H1 (cell line): ENCODE results near the gene ASTN1. TPM values are rescaled to one million over a fixed set of nuclear protein-coding genes. Genes with fewer than 3 reads are reported as not detected.

Source experiments
- CTCF ChIA-PET: fragments of 300-600 bp; sonication (Branson Sonifier 250); formaldehyde crosslinking; loops from one replicate; lab custom pipeline; 2021; ENCODE audit not compliant: partially characterized antibody; lab: Charles Lee
- POLR2A ChIA-PET: fragments of 300-600 bp; sonication (Branson Sonifier 250); formaldehyde crosslinking; loops from one replicate; lab custom pipeline; 2021; ENCODE audit warnings: inconsistent platforms; ENCODE audit not compliant: partially characterized antibody; lab: Charles Lee
- DNase-seq, 2 experiments: peaks; one replicate each; pipeline versions ENCODE4 v3.0.0 to v3.0.0-alpha.2; 2010 to 2022; ENCODE audit warnings: low spot score in 2 of 2, low read depth in 1 of 2, mixed read lengths in 1 of 2
- FAIRE-seq: peaks from 2 replicates; lab custom pipeline; 2011; peaks lifted over from hg19 to GRCh38; lab: Jason Lieb, UNC
- H2AFZ ChIP-seq: 2 replicates; pipeline ENCODE4 v1.8.1; 2012; ENCODE audit warnings: low read length, inconsistent platforms
- H2AK5ac ChIP-seq: 2 replicates; pipeline ENCODE4 v1.6.1; 2013; ENCODE audit warnings: low read depth, low read length
- H2BK120ac ChIP-seq: replicated peaks from 2 replicates; pipeline ENCODE3; 2013; ENCODE audit warnings: low read depth, low read length, inconsistent platforms
- H2BK12ac ChIP-seq: 2 replicates; pipeline ENCODE4 v1.6.1; 2013; ENCODE audit warnings: low read depth, low read length
- H2BK15ac ChIP-seq: 2 replicates; pipeline ENCODE4 v1.6.1; 2013; ENCODE audit warnings: low read length
- H2BK20ac ChIP-seq: 2 replicates; pipeline ENCODE4 v1.6.1; 2013; ENCODE audit warnings: low read length
- H2BK5ac ChIP-seq: 2 replicates; pipeline ENCODE4 v1.6.1; 2013; ENCODE audit warnings: low read depth, low read length
- H3K14ac ChIP-seq: 2 replicates; pipeline ENCODE4 v1.6.1; 2013; ENCODE audit warnings: inconsistent platforms; ENCODE audit not compliant: insufficient read length
- H3K18ac ChIP-seq: 2 replicates; pipeline ENCODE4 v1.6.1; 2013; ENCODE audit warnings: low read length; ENCODE audit errors: extremely low read depth
- H3K23ac ChIP-seq: 2 replicates; pipeline ENCODE4 v1.6.1; 2013; ENCODE audit warnings: inconsistent platforms; ENCODE audit not compliant: insufficient read length
- H3K23me2 ChIP-seq: 2 replicates; pipeline ENCODE4 v1.6.1; 2013; ENCODE audit warnings: low read depth, low read length
- H3K27ac ChIP-seq: 2 replicates; pipeline ENCODE4 v1.6.1; 2011; ENCODE audit warnings: low read depth, low read length, inconsistent platforms
- H3K27me3 ChIP-seq, 4 experiments: replicated peaks in 1 of 4; 1 replicate in 1 of 4; 2 replicates in 3 of 4; pipeline versions ENCODE4 v1.6.1 to v1.8.1; 2011 to 2013; ENCODE audit warnings: low read length in 3 of 4, mild to moderate bottlenecking in 3 of 4, inconsistent platforms in 2 of 4, mixed read lengths in 2 of 4, moderate library complexity in 1 of 4; ENCODE audit not compliant: control insufficient read depth in 3 of 4, insufficient read depth in 3 of 4; ENCODE audit errors: extremely low read depth in 1 of 4
- H3K36me3 ChIP-seq, 4 experiments: 2 replicates each; pipeline versions ENCODE4 v1.6.1 to v1.8.1; 2011 to 2013; ENCODE audit warnings: mild to moderate bottlenecking in 4 of 4, low read length in 3 of 4, moderate library complexity in 2 of 4, control low read depth in 1 of 4, inconsistent platforms in 1 of 4; ENCODE audit not compliant: insufficient read depth in 4 of 4, control insufficient read depth in 2 of 4
- H3K4ac ChIP-seq: replicated peaks from 2 replicates; pipeline ENCODE3; 2013; ENCODE audit warnings: low read length, low read depth, mixed read lengths, inconsistent platforms; ENCODE audit not compliant: insufficient read length
- H3K4me1 ChIP-seq, 4 experiments: replicated peaks in 1 of 4; 1 replicate in 1 of 4; 2 replicates in 3 of 4; pipeline versions ENCODE4 v1.6.1 to v1.8.1; 2011 to 2013; ENCODE audit warnings: low read length in 3 of 4, inconsistent platforms in 2 of 4, mixed read lengths in 1 of 4; ENCODE audit not compliant: insufficient read depth in 4 of 4, control insufficient read depth in 3 of 4
- H3K4me2 ChIP-seq, 2 experiments: 2 replicates each; pipeline versions ENCODE4 v1.6.1 to v1.8.1; 2011 to 2013; ENCODE audit warnings: low read depth in 2 of 2, low read length in 2 of 2, control low read depth in 1 of 2, inconsistent platforms in 1 of 2, mild to moderate bottlenecking in 1 of 2; ENCODE audit not compliant: insufficient read depth in 1 of 2
- H3K4me3 ChIP-seq, 4 experiments: fragments of 200-600, 300-600 bp in 1 of 4; sonication (generic), shearing (Covaris generic), sonication (Bioruptor Twin) in 1 of 4; 2 replicates each; pipeline versions ENCODE4 v1.5.1 to v1.8.1; 2011 to 2016; ENCODE audit warnings: low read length in 4 of 4, low read depth in 3 of 4, control low read depth in 2 of 4, inconsistent platforms in 2 of 4, mild to moderate bottlenecking in 2 of 4, mixed read lengths in 1 of 4, moderate library complexity in 1 of 4; ENCODE audit not compliant: insufficient read depth in 2 of 4; ENCODE audit errors: extremely low read depth in 1 of 4
- H3K56ac ChIP-seq: replicated peaks from 2 replicates; pipeline ENCODE3; 2013; ENCODE audit warnings: low read depth, mild to moderate bottlenecking, mixed read lengths, low read length, inconsistent platforms; ENCODE audit not compliant: insufficient read length
- H3K79me1 ChIP-seq: 2 replicates; pipeline ENCODE4 v1.6.1; 2013; ENCODE audit warnings: low read depth, low read length, control low read depth
- H3K79me2 ChIP-seq, 2 experiments: 2 replicates each; pipeline versions ENCODE4 v1.6.1 to v1.8.1; 2012 to 2013; ENCODE audit warnings: low read length in 2 of 2, mild to moderate bottlenecking in 2 of 2, inconsistent platforms in 1 of 2; ENCODE audit not compliant: insufficient read depth in 2 of 2, control insufficient read depth in 1 of 2
- H3K9ac ChIP-seq, 4 experiments: replicated peaks in 1 of 4; 1 replicate in 1 of 4; 2 replicates in 3 of 4; pipeline versions ENCODE4 v1.6.1 to v1.8.1; 2011 to 2013; ENCODE audit warnings: low read depth in 3 of 4, low read length in 3 of 4, control low read depth in 2 of 4, mild to moderate bottlenecking in 2 of 4, moderate library complexity in 2 of 4, inconsistent platforms in 1 of 4; ENCODE audit errors: extremely low read depth in 1 of 4
- H3K9me3 ChIP-seq, 2 experiments: 2 replicates each; pipeline versions ENCODE4 v1.6.1 to v1.8.1; 2012 to 2013; ENCODE audit warnings: mild to moderate bottlenecking in 2 of 2, moderate library complexity in 2 of 2, control low read depth in 1 of 2, inconsistent platforms in 1 of 2, low read depth in 1 of 2, low read length in 1 of 2, mixed read lengths in 1 of 2; ENCODE audit not compliant: insufficient read depth in 2 of 2
- H4K20me1 ChIP-seq, 2 experiments: replicated peaks in 1 of 2; 2 replicates each; pipeline versions ENCODE3 to v1.8.1; 2011 to 2013; ENCODE audit warnings: inconsistent platforms in 2 of 2, low read length in 2 of 2, mild to moderate bottlenecking in 1 of 2; ENCODE audit not compliant: insufficient read depth in 2 of 2, control insufficient read depth in 1 of 2
- H4K5ac ChIP-seq: 2 replicates; pipeline ENCODE4 v1.6.1; 2013; ENCODE audit warnings: low read length, low read depth, mixed read lengths, inconsistent platforms; ENCODE audit not compliant: insufficient read length
- H4K8ac ChIP-seq: 2 replicates; pipeline ENCODE4 v1.8.0; 2013; ENCODE audit warnings: mild to moderate bottlenecking, moderate library complexity, low read length, inconsistent platforms; ENCODE audit not compliant: insufficient read depth; ENCODE audit errors: extremely low read depth
- H4K91ac ChIP-seq: replicated peaks from 2 replicates; pipeline ENCODE3; 2013; ENCODE audit warnings: low read length, mixed read lengths, inconsistent platforms; ENCODE audit not compliant: insufficient read length
- BACH1 ChIP-seq: IDR thresholded peaks from 2 replicates; pipeline ENCODE4 v1.6.1; 2012; ENCODE audit warnings: low read length, improper control_type of control experiment
- BCL11A ChIP-seq, 2 experiments: IDR thresholded peaks; one replicate each; pipeline ENCODE4 v1.6.1; 2011; ENCODE audit warnings: low read depth in 2 of 2, low read length in 2 of 2, mild to moderate bottlenecking in 2 of 2
- CBX5 ChIP-seq: fragments of 300-800, 300-1000 bp; sonication (generic); IDR thresholded peaks from 2 replicates; pipeline ENCODE4 v1.7.1; 2016; ENCODE audit warnings: antibody characterized with exemption, low read length, low read depth
- CHD1 ChIP-seq: IDR thresholded peaks from 2 replicates; pipeline ENCODE4 v1.6.1; 2012; ENCODE audit warnings: low read depth, low read length, improper control_type of control experiment
- CREB1 ChIP-seq: IDR thresholded peaks from 2 replicates; pipeline ENCODE4 v1.6.1; 2012; ENCODE audit warnings: inconsistent platforms
- FOSL1 ChIP-seq: IDR thresholded peaks from 2 replicates; pipeline ENCODE4 v1.6.1; 2011; ENCODE audit warnings: mild to moderate bottlenecking, low read depth, low read length, moderate library complexity; ENCODE audit not compliant: insufficient read depth
- GTF2F1 ChIP-seq: IDR thresholded peaks from 2 replicates; pipeline ENCODE4 v1.6.1; 2012; ENCODE audit warnings: low read depth, low read length, improper control_type of control experiment, borderline replicate concordance
- HDAC2 ChIP-seq, 2 experiments: fragments of 300-600 bp in 1 of 2; sonication (generic) in 1 of 2; IDR thresholded peaks; 2 replicates each; pipeline ENCODE4 v1.6.1; 2011 to 2012; ENCODE audit warnings: low read depth in 2 of 2, low read length in 2 of 2, mild to moderate bottlenecking in 2 of 2, moderate library complexity in 2 of 2, borderline replicate concordance in 1 of 2, inconsistent platforms in 1 of 2
- KDM1A ChIP-seq: fragments of 200-600, 300-600 bp; sonication (generic); IDR thresholded peaks from 2 replicates; pipeline ENCODE4 v1.7.1; 2016; ENCODE audit warnings: mild to moderate bottlenecking, low read length, borderline replicate concordance
- MAX ChIP-seq: IDR thresholded peaks from 2 replicates; pipeline ENCODE4 v1.6.1; 2012; ENCODE audit warnings: inconsistent platforms
- NANOG ChIP-seq: IDR thresholded peaks from 2 replicates; pipeline ENCODE4 v1.6.1; 2011; ENCODE audit warnings: low read length, low read depth, mild to moderate bottlenecking, inconsistent platforms; ENCODE audit not compliant: insufficient read depth, poor library complexity, severe bottlenecking
- POLR2A ChIP-seq, 2 experiments: IDR thresholded peaks; 1 replicate in 1 of 2; 2 replicates in 1 of 2; pipeline ENCODE4 v1.6.1; 2011; ENCODE audit warnings: low read depth in 2 of 2, low read length in 2 of 2, mild to moderate bottlenecking in 2 of 2; ENCODE audit errors: control extremely low read depth in 1 of 2
- RXRA ChIP-seq: IDR thresholded peaks from 2 replicates; pipeline ENCODE4 v1.6.1; 2011; ENCODE audit warnings: low read depth, mild to moderate bottlenecking, low read length, moderate library complexity; ENCODE audit not compliant: insufficient read depth
- SP4 ChIP-seq: IDR thresholded peaks from 2 replicates; pipeline ENCODE4 v1.6.1; 2012; ENCODE audit warnings: low read length, inconsistent platforms
- TEAD4 ChIP-seq: IDR thresholded peaks from 2 replicates; pipeline ENCODE4 v1.6.1; 2012; ENCODE audit warnings: low read depth, low read length, inconsistent platforms, mixed read lengths
- ZNF274 ChIP-seq: IDR thresholded peaks from 2 replicates; pipeline ENCODE4 v1.7.0; 2012; ENCODE audit warnings: low read length, borderline replicate concordance; ENCODE audit errors: extremely low read depth
- WGBS, 2 experiments: shearing (Covaris generic) in 1 of 2; methylation state at CpG; one replicate each; pipeline versions ENCODE4 v1.1.6 to v1.1.7; 2013 to 2015; ENCODE audit warnings: low lambda C conversion rate in 2 of 2, mixed read lengths in 2 of 2, inconsistent platforms in 1 of 2, low coverage in 1 of 2, missing lambda C conversion rate in 1 of 2; ENCODE audit not compliant: insufficient replicate concordance in 2 of 2, insufficient coverage in 1 of 2, insufficient read length in 1 of 2; ENCODE audit errors: extremely low coverage in 1 of 2, missing lambda C conversion rate in 1 of 2; 5-methylcytosine and 5-hydroxymethylcytosine counted together
- polyA plus RNA-seq, 7 experiments: library from polyadenylated mRNA; depleted of rRNA in 3 of 7; stranded (reverse) in 5 of 7; unstranded in 2 of 7; fragments of >200 nt in 5 of 7; fragments of 200-250 nt in 2 of 7; gene quantifications; 1 replicate in 5 of 7; 2 replicates in 1 of 7; 4 replicates in 1 of 7; pipeline versions ENCODE4 v1.2.1 to v1.2.3, GENCODE V29; 2011 to 2013; ENCODE audit warnings: missing spikeins in 2 of 7, mixed read lengths in 2 of 7
- total RNA-seq: library from RNA; stranded (reverse); fragmentation: NEBNext Ultra II Directional; extraction: Animal tissue kit (Norgen Biotek cat#: 25700); gene quantifications from 2 replicates; pipeline ENCODE4 v1.2.1, GENCODE V29; 2021

The ASTN1 gene
- total and polyA plus RNA-seq, 2 of the 8 experiments (the other 6 are each of a cell fraction or from before 2014, with no cell fraction given): 2.9 to 4.1 TPM

GRCh38 chr1:176925223-176925622, 239.3 kb downstream of the ASTN1 start:
- H4K91ac ChIP-seq: no peak overlapping the region
- TF ChIP-seq BCL11A (IDR thresholded peaks at IDR 0.05; ENCODE audit: low read depth in 2 of 2, low read length in 2 of 2) (no peak), NANOG (no peak), CBX5 (no peak), MAX (no peak), HDAC2 (IDR thresholded peaks at IDR 0.05; ENCODE audit: borderline replicate concordance in 1 of 2, low read depth in 2 of 2, low read length in 2 of 2) (no peak), TEAD4 (no peak), SP4 (no peak), POLR2A (IDR thresholded peaks at IDR 0.05; ENCODE audit: control extremely low read depth in 1 of 2, low read depth in 2 of 2, low read length in 2 of 2) (no peak), CREB1 (no peak), RXRA (no peak), KDM1A (no peak), FOSL1 (no peak), CHD1 (no peak), GTF2F1 (no peak), ZNF274 (no peak), BACH1 (no peak)

More at GRCh38 chr1:176925223-176925622, 239.3 kb downstream of the ASTN1 start:
- H4K5ac ChIP-seq: no peak overlapping the region
- no peak overlapping the region for H3K4me3 ChIP-seq
- H2BK120ac ChIP-seq: no peak overlapping the region
- H3K27me3 ChIP-seq: no peaks in the 10 kb centered on the region
- no peaks in the 10 kb centered on the region for H3K36me3 ChIP-seq
- H3K18ac ChIP-seq: no peak overlapping the region
- no peak overlapping the region for H2AK5ac ChIP-seq
- H3K4ac ChIP-seq: no peak overlapping the region
- H3K27ac ChIP-seq: no peak overlapping the region
- ChIA-PET CTCF (interaction anchor here (1.9 to 5.1 kb wide), 2 partner anchors 23 to 27 kb away, joined by 6 to 30 read pairs; no protein-coding TSS in a partner anchor), POLR2A (no interaction called here)
- no peak overlapping the region for H3K23ac ChIP-seq
- no peak overlapping the region for H3K9ac ChIP-seq
- H2AFZ ChIP-seq: no peak overlapping the region
- WGBS, 2 experiments: 91% methylated on average over 5 of the region's 5 CpGs; no CpG with 5 or more reads in 1 of the 2 experiments
- H4K8ac ChIP-seq: no peak overlapping the region
- H3K4me1 ChIP-seq: no peaks in the 10 kb centered on the region
- H2BK5ac ChIP-seq: no peak overlapping the region
- no peak overlapping the region for H3K56ac ChIP-seq
- no peak overlapping the region for H2BK15ac ChIP-seq
- no peaks in the 10 kb centered on the region for H3K23me2 ChIP-seq
- no peaks in the 10 kb centered on the region for H4K20me1 ChIP-seq
- no peak overlapping the region for H3K14ac ChIP-seq
- H3K9me3 ChIP-seq: no peaks in the 10 kb centered on the region
- no peak overlapping the region for H3K4me2 ChIP-seq
- H3K79me2 ChIP-seq: no peaks in the 10 kb centered on the region
- DNase-seq: no peak
- no peak overlapping the region for H2BK20ac ChIP-seq
- FAIRE-seq: no peak
- no peaks in the 10 kb centered on the region for H3K79me1 ChIP-seq
- no peak overlapping the region for H2BK12ac ChIP-seq
